HG03039 (cell line): ENCODE measurements around the gene RPS14.

Experiments
- ATAC-seq: cut with Tn5 transposase; IDR thresholded peaks from one replicate; pipeline ENCODE4 v1.9.1; 2021; ENCODE audit warnings: mild to moderate bottlenecking, moderate library complexity; ENCODE audit not compliant: unreplicated experiment

Gene RPS14

DNA sequence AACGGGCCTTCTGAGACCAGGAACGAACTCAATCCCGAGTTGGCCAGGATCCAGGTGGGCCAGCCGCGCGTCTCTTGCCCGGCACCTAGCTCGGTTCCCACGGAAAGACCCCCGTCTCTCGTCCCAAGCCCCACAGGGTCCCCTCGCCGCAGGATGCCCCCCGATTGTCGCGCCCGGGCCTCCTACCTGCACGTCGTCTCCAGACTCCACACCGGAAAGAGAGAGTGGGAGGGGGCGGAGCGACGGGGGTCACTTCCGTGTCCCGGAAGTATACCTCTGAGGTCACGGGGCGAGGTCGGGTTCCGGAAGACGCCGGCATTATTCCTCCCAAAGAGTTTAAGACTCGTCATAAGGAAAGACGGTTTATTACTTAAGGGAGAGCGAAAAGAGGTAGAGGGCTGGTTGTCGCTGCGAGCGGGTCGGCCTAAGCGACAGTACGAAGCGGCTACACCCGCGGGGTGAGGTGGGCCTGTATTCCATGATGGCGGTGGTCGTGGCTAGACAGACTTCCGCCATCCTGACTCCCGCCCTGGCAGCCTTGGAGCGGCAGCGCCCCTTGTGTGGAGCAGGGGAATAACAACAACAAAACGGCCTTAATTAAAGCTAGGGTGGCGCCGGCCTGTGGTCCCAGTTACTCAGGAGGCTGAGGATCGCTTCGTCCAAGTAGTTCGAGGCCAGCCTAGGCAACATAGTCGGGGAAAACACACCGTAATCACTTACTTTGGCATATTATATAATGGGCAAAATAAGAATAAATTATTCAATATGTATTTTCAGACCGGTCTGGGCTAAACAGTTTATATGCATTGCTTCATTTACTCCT is at the start of gene RPS14:
Gene RPS14, minus strand, starts transcription at position 223 of the 823 bp plus-strand sequence. CDS start 2,006 bp downstream, outside the sequence.
- peak; percentile 87 for ATAC-seq

GRCh38 chr5:150498971-150499370 is 49.4 kb upstream of the RPS14 start:
- no peak for ATAC-seq

DNA sequence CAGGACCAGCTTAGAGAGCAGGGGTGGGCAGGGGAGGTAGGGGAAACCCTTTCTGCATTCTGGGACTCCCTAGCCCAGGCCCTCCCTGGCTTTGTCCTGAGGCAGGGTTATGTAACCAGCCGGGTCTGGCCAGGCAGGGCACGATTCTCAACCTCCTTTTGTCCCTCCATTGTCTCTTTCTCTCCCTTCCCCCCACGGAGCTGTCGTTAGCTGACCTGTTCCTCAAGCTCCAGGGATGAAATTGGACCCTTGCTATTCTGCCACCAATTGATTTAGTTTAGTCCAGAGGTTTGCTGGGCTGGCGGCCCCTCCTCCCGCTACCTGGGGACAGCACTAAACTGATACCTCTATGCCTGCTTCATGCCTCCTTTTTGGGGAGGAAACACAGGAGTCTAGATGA is 49.0 kb upstream of the RPS14 start:
- ATAC-seq: no peak

GRCh38 chr5:150497989-150498317 is 48.4 kb upstream of the RPS14 start:
- no peak for ATAC-seq

DNA sequence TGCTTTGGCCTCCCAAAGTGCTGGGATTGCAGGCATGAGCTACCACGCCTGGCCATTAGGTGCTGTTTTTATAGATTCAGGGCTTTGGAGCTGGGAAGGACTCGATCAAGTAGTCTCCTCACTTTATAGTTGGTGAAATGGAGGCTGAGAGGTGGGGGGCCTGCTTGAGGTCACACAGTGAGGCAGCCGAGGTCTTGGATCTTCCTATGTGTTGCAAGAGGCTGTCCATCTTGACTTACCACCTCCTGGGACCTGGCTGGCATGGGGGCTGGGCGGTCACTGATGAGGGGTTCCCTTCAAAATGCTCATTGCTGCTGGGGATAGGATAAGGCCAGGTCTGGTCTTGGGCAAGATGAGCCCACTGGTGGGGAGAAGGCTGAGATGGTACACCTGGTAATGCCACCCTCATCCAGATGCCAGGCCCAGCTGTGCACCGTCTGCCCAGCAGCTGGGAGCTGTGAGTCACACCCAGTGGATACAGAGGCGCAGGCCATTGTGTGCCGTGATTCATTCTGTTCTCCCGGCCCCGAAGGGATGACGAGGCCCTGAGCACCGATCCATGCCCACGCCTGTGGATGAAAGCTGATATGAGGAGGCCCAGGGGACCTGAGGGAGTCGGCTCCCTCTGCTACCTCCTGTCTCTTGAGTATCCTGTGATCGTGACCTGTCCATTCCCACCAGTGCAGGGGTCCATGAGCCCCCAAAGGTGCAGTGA is 47.9 kb upstream of the RPS14 start:
- no peak for ATAC-seq

- no peak for ATAC-seq
These were observed 47.0 kb upstream of the RPS14 start for GRCh38 chr5:150496534-150496933.

DNA sequence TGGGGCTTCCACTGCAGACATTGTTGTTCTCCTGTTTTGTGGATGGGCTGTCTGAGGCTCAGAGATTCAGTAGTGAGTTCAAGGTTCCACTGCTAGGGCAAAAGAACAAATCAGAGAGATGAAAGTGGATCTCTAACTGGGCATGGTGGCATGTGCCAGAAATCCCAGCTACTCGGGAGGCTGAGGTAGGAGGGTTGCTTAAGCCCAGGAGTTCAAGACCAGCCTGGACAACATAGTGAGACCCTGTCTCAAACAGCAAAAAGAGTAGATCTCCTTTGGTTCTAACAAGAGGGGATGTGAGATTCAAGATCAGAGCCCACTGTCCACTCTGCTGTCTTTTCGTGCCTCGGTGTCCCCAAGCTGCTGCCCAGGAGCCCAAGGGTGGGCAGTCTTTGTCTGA is 46.6 kb upstream of the RPS14 start:
- no peak for ATAC-seq

- no peak for ATAC-seq
These were observed 43.1 kb upstream of the RPS14 start for GRCh38 chr5:150492621-150493020.

- ATAC-seq: no peak
These were observed 42.3 kb upstream of the RPS14 start for GRCh38 chr5:150491876-150492275.

GRCh38 chr5:150490754-150491153 is 41.2 kb upstream of the RPS14 start:
- ATAC-seq: no peak

- no peak for ATAC-seq
These were observed 40.7 kb upstream of the RPS14 start for GRCh38 chr5:150490296-150490669.

DNA sequence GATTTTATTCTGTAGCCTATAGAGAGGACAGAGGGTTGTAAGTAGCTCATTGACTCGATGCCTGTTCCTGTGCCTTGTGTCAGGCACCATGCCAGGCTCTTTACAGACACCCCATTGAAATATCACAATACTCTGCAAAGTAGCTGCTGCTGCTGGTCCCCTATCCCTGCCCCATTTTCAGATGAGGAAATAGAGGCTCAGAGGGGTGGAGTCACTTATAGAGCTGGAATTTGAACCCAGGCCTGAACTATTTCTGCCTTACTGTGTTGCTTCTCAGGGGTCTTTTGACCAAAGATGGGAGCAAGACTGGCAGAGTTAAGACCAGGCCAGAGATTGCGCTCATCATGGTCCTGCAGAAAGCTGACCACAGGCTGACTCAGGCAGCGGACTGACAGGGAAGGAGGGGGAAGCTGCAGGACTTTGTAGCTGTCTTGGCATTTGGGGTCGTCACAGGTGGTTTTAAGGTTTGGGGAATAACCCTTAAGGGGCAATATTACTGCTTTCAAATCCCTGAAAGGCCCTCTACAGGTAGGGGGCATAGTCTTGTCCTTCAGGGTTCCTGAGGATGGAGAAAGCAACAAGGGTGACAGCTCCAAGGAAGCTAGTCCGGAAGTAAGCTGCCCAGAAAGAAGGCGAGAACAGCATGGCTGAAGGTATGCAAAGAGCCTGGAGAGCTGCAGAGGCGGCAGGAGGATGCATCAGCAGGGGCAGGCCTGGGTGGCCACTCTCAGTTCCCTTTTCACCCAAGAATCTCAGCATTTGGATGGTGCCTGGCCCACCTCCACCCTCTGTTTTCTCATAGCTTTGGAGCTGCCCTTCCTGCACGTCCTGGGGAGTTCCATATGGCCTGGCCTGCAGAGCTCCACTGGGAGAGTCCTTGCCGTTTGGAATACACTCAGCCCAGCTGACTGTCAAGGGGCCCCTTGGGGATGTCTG is 40.1 kb upstream of the RPS14 start:
- peak; percentile 80 for ATAC-seq

DNA sequence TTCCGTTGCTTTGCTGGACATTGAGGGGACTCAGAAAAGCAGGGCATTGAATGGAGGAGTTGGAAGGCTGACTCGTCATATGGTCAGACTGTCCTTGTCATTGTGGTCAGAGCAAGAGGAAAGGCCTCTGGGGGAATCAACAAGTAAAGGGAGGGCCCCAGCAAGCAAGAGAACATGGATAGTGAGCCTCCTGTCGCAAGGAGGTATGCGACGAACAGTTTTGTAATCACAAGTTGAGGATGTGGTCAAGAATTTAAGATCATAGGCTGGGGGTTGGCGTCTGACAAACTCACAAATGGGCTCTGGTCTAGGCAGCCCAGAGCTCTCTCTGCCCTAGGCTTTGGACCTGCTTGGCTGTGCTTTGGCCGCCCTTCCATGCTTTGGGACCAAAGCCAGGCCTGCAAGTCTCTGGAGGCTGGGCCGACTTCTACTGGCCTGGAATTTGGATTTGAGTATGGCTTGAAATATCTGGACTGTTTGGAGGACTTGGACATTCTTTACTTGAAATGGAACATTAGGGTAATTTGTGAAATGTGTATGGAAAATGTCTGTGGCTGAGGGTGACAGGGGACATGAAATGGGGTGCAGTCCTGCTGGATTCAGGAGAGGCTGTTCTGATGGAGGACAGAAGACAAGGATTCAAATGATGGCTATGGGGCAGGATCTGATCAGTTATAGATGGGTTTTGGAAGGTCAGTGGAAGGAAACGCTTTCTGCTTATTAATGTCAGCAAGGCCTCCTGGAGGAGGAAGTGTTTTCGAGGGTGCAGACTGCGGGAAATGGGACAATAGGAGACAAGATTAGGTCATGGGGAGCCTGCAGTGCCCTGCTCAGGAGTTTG is 39.2 kb upstream of the RPS14 start:
- no peak for ATAC-seq

DNA sequence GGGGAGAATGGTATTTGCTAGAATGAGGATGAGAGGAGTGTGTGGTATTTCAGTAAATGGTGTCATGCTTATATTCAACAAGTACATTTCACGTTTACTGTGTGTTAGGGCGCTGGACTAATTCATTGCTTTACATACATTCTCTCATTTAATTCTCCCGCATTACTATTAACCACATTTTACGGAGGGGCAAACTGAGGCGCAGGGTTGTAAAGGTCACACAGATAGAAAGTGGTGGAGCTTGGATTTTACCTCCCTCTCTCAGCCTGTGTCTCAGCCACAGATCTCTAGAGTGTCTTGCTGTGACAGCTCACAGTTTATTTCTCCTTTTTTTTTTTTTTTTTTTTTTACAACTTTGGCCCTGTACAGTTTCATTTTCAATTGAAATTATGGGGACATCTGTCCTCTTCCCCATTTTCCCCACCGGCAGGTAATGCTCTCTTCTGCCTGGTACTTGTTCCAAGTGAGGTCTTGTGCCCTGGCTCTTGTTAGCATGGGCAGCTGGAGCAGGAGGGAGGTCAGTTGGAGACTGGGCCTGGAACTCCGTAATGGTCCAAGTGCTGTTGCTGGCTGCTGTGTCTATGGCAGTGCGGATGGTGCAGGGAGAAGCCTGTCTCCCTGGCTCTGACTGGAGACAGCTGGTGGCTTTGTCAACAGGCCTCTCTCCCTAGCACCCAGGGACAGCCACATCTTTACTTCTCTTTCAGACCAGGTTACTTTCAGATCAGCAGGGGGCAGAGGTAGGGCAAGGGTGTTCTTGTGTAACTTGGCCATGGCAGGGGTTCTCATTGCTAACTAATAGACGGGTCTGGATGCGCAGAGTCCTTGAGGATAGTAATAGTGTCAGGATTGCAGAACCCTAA is 37.9 kb upstream of the RPS14 start:
- no peak for ATAC-seq

DNA sequence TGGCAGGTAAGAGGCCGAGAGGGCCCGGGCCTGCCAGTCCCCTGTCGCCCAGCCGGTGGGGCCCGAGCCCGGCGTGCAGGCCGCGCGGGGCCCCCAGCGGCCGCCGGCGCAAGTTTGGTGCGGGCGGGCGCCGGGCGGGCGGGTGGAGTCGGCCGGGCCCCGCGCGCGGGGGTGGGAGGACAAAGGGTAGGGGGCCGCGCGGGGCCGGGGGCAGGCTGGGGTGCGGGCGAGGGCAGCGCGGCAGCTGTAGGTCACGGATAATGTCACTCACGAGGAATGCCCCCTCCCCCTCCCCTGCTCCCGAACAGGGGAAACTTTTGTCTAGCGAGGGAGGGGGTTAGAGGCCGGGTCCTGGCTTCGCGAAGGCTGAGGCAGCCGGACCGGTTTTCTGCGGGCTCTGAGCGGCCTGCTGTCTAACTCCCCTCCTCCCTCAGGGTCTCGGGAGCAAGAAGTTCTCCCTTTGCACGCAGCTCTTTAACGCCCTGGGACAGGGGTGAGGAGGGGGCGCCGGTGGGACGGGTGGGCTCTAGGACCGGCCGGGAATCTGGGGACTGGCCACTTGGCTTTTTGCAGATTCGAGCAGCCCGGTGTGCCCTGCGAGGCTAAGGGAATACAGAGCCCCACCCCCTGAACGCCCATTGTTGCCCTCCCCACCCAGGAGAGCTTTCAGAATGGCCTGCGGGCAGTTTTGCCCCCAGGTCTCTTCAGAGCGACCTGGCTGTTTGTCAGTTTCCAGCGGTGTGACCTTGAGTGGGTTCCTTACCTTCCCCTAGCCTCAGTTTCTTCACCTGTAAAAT is 37.1 kb upstream of the RPS14 start:
- ATAC-seq: no peak

- no peak for ATAC-seq
These were observed 36.3 kb upstream of the RPS14 start for GRCh38 chr5:150485693-150486401.

GRCh38 chr5:150484964-150485692 is 35.6 kb upstream of the RPS14 start:
- no peak for ATAC-seq
